NCI-H146 treated with DMSO at 0.1 percent for 48 hours (cell line): ENCODE data around the gene PUS3.
"Not testable (repeated sequence)": the region's sequence is repeated elsewhere in the genome, so short reads cannot be mapped to it uniquely, and the experiment has no call there.

Experiments
- DNase-seq: peaks from one replicate; lab custom pipeline; 2025; ENCODE audit not compliant: unreplicated experiment; lab: John Stamatoyannopoulos, UW

PUS3 gene

GRCh38 chr11:125922156-125922555, 19.1 kb upstream of the PUS3 start:
- no peak for DNase-seq

- no peak for DNase-seq
Measured at GRCh38 chr11:125921042-125921441, 18.0 kb upstream of the PUS3 start.

DNA sequence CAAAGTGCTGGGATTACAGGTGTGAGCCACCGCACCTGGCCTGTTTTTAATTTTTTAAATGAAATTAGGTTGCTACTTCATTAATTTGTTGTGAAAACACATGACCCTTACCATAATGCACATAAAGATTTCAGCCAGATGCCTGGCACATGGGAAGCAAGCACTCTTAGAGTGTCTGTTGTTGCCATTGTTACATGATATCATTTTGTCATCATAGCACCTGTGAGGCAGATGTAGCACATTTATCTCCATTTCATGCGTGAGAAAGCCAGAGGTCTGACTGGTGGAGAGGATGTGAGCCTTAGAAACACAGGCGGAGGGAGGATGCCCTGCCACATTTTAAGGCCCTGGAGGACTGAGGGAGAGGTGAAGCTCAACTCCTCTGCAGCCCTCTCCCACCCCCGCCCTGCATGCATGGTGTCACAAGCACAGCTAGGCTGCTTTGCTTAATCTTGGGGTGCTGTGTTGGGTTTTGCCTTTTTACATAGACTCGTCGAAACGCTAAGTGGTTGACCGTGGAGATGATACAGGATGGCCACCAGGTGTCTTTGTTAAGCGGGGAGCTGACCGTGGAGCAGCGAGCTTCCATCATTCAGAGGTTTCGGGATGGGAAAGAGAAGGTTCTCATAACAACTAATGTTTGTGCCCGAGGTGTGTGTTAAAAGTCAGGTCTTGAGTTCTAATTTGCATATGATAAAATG, 15.3 kb upstream of the PUS3 start:
- no peak for DNase-seq

- no peak for DNase-seq
Measured at GRCh38 chr11:125916683-125917347, 13.8 kb upstream of the PUS3 start.

GRCh38 chr11:125914601-125915000, 11.6 kb upstream of the PUS3 start:
- DNase-seq: not testable (repeated sequence)

DNA sequence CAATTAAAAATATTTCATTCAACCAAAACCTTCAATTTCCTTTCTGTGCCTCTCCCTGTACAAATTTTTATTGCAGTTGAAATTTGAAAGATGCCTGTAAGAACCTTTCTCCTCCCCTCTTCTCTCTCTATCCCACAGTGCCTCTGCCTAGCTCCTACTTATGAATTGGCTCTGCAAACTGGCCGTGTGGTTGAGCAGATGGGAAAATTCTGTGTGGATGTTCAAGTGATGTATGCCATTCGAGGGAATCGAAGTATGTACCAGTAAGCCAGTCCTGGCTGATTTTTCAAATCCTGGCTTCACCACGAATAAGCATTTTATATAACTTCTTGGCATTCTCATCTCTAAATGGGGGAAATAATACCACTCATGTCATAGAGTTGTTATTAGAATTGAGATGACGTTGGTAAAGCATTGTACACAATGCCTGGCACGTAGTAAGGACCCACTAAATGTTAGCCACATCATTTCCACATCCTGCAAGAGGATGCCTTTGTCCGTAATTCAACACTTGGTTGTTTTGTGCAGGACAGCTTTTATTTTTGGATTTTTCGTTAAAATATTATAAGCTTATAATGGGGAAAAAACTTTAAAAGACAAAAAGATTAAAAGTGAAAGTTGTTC, 7.3 kb upstream of the PUS3 start:
- DNase-seq: no peak

DNA sequence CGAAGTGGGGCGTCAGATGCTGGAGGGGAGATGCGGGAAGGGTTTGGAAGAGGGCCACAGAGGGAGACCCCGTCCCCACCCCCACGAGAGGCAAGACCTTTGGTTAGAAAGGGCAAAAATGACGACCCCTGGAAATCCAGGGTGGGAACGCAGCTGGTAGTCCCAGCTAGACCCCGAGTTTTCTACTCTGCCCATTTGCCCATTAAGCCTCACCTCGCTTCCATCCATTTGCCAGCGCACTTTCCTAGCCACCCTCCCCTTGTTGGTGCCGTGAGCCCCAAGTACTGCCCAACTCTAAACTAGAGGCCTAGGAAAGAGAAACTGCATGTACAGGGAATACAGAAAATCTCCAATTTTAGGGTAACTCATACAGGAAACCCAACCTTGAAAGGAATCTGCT, 1.7 kb upstream of the PUS3 start:
- no peak for DNase-seq

GRCh38 chr11:125903711-125904659, 979 bp upstream of the PUS3 start, which contains the start of gene DDX25:
Gene DDX25, plus strand, starts transcription at chr11:125904508. Its CDS starts 10 bp downstream, at chr11:125904518.
- DNase-seq: peak; percentile 59

- no peak for DNase-seq
Measured at GRCh38 chr11:125902277-125902926, 604 bp downstream of the PUS3 start.

DNA sequence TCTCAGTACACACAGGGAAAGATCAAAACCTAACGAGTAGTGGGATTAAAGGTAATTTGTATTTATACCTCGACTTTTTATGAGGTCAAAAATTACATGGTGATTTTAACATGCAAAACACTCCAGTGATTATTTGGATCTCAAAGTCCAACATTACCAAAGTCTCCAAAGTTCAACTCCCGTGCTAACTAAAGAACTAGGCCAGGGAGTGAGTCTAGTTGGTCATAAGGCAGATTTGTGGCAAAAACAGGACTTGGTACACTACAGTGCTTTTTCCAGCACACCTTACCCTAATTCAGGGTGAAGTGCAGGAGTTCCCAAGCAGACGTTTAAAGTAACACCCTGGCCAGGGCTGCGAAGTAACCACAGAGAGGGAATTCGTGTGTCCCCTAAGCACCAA, 1.1 kb downstream of the PUS3 start:
- DNase-seq: no peak

GRCh38 chr11:125892994-125893393, 10.0 kb downstream of the PUS3 start:
- no peak for DNase-seq

GRCh38 chr11:125892071-125892470, 10.9 kb downstream of the PUS3 start:
- DNase-seq: no peak

DNA sequence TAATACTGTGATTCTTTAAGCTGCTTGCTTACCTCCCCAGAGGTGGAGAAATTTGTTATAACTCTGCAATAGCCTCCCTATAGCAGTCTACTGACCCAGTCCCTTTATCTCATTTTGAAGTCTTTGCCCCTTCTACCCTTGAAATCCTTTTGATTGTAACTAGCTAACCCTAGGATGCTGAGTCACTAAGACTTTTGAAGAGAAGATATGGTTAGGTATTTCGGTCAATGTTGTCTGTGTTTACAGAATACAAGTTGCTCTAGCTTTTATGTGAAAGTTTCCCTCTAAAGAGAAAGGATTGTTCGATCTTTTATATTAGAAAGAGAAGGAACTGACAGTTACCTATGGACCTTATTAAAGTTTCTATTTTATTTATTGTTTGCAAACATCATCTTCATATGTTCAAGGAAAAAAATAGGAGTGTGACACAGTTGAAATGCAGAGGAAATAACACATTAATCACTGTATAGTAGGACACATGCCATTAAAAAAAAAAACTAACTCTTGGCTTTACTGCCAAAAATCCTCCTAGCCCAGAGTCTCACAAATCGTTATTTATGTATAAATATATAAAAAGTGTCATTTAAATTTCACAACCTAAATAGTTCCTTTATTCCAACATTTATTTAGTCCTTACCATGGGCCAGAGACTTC, 12.4 kb downstream of the PUS3 start:
- DNase-seq: no peak

DNA sequence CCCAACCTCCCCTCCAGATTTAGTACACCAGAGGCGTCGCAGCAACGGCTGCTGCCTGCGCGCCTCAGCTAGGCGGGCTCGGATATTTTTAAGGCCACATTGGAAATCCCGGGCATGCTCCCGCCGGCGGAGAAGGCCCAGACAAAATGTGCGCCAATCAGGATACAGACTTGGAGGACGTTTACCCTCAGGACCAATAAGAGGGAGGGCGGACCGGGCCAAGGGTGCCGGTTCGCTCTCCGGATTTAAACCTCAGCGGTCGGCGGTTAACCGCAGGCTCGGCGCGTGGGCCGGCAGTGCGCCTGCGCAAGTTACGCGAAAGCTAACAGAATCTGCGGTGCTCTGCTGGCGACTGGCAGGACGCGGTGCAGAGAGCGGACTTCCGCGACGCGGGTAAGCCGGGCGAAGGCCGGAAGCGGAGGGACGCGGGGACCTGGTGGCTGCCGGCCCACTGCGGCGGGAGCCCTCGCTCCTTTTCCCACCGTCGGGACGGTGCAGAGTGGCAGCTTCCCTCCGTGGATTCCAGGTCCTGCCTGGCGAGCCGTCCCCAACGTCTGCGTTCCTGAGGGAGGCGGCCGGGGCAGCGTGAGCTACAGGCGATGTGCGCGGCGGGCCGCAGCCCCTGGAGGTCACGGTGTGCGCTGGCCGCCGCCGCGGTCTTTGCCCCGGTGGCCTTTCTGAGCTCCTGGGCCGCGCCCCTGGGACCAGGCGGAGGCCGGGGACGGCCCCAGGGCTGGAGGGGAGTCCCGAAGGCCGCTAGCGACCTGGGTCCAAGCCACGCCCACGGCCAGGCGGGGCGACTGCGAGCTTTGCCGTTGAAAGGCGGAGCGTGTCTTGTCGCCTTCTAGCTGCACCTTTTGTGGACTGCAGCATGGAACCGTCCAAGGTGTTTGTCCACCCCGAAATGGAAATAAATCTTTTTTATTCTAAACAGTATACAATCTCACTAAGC, 15.4 kb downstream of the PUS3 start, which contains the start of gene HYLS1:
HYLS1 (plus strand) TSS at position 296 of the 952 bp plus-strand sequence. CDS start 11,701 bp downstream, outside the sequence.
- peak; percentile 73 for DNase-seq

DNA sequence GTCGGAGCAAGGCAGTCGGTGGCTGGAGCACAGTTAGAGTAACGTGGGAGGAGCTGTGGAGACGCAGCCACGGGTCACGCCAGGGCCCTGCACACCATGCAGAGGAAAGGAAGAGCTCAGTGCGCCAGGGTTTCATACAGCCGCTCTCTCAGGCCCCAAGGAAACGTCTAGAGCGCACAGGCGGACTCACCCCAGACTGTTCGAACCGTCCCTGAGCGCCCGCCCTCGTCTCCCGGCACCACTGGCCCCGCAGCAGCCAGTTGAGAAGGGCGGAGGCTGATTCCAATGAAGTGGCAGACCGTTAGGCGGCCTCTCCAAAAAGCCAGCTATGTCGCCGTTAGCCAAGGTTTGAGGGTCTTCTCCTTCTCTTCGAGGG, 16.0 kb downstream of the PUS3 start:
- DNase-seq: peak; percentile 36

DNA sequence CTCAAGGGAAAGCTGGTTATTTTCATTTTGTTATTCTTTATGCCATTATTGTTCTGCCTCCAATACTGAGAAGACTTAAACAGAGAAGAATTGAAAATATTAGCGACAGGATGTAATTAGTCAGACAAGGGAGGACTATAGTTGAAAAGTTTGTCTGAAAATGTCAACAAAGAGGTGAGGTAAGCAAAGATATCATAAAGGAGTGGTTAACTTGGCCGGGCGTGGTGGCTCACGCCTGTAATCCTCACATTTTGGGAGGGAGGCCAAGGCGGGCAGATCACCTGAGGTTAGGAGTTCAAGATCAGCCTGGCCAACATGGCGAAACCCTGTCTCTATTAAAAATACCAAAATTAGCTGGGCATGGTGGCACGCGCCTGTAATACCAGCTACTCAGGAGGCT, 19.6 kb downstream of the PUS3 start:
- DNase-seq: no peak

- DNase-seq: no peak
Measured at GRCh38 chr11:125881291-125881690, 21.7 kb downstream of the PUS3 start.

DNA sequence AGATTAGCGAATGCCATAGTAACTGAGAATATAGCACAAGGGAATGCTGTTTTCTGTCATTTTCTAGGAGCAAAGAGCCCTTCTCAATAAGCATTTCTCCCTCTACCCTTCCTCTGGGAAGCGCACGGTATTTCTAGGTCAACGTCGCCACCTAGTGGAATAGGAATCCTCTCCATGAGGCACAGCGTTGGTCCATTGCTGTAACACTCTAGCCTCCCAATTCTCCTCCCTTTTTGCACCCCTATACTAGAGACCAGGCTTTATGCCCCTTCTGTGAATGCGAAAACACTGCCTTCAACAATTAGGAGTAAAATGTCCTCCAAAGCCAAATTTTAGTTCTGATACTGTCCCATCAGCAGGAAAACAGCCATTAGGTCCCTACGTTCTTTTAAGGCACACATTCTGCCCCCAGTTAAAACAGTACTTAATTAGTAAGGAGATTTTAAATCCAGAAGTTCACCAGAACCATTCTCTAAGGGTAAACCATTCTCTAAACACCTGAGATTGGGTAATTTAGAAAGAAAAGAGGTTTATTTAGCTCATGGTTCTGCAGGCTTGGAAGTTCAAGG, 28.4 kb downstream of the PUS3 start:
- DNase-seq: peak; percentile 85
